ENCODE measurements around the gene NOL6.
A peak's percentile ranks its signal among the peaks of the same experiment; 100 is the strongest.
"Not testable (repeated sequence)": the region's sequence is repeated elsewhere in the genome, so short reads cannot be mapped to it uniquely, and the experiment has no call there.

The NOL6 gene

GRCh38 chr9:33473643-33474352, at the start of gene NOL6:
TSS of gene NOL6 (minus strand) at chr9:33473924. CDS start at chr9:33473842, 82 bp downstream.
- DNase-seq: peak; percentile 99

- DNase-seq: not testable (repeated sequence)
These were observed 48.1 kb upstream of the NOL6 start for GRCh38 chr9:33521861-33522260.

GRCh38 chr9:33517934-33518577, 44.3 kb upstream of the NOL6 start:
- DNase-seq: not testable (repeated sequence)

GRCh38 chr9:33517373-33517772, 43.6 kb upstream of the NOL6 start:
- DNase-seq: no peak

GRCh38 chr9:33516397-33516796, 42.7 kb upstream of the NOL6 start:
- DNase-seq: not testable (repeated sequence)

GRCh38 chr9:33515342-33515995, 41.7 kb upstream of the NOL6 start:
- not testable (repeated sequence) for DNase-seq

- not testable (repeated sequence) for DNase-seq
These were observed 38.8 kb upstream of the NOL6 start for GRCh38 chr9:33512535-33512934.

- DNase-seq: not testable (repeated sequence)
These were observed 37.4 kb upstream of the NOL6 start for GRCh38 chr9:33511184-33511517.

GRCh38 chr9:33510262-33511183, 36.8 kb upstream of the NOL6 start:
- DNase-seq: peak; percentile 9

- DNase-seq: no peak
These were observed 33.1 kb upstream of the NOL6 start for GRCh38 chr9:33506626-33507370.

- no peak for DNase-seq
These were observed 24.7 kb upstream of the NOL6 start for GRCh38 chr9:33498387-33498786.

- not testable (repeated sequence) for DNase-seq
These were observed 20.1 kb upstream of the NOL6 start for GRCh38 chr9:33493819-33494218.

- no peak for DNase-seq
These were observed 15.3 kb upstream of the NOL6 start for GRCh38 chr9:33489066-33489465.

- not testable (repeated sequence) for DNase-seq
These were observed 11.6 kb upstream of the NOL6 start for GRCh38 chr9:33485312-33485711.

GRCh38 chr9:33480976-33481375, 7.3 kb upstream of the NOL6 start:
- no peak for DNase-seq

GRCh38 chr9:33480106-33480505, 6.4 kb upstream of the NOL6 start:
- DNase-seq: no peak

- no peak for DNase-seq
These were observed 2.8 kb upstream of the NOL6 start for GRCh38 chr9:33476503-33476902.

- DNase-seq: no peak
These were observed 1.6 kb upstream of the NOL6 start for GRCh38 chr9:33475357-33475756.

GRCh38 chr9:33472881-33473615, 676 bp downstream of the NOL6 start:
- no peak for DNase-seq

- DNase-seq: no peak
These were observed 1.4 kb downstream of the NOL6 start for GRCh38 chr9:33472171-33472880.

- no peak for DNase-seq
These were observed 2.4 kb downstream of the NOL6 start for GRCh38 chr9:33471361-33471760.

Data from activated T-cell treated with anti-CD3 and anti-CD28 coated beads for 4 hours (primary cell).